ENCODE results near the gene THADA. TPM values are rescaled to one million over a fixed set of nuclear protein-coding genes. Genes with fewer than 3 reads are reported as not detected.

Gene THADA
- total and polyA plus RNA-seq, 9 donors: 14.4 to 24.3 (median 18.1) TPM

- no peak for DNase-seq
- Histone ChIP-seq H3K4me3 (ENCODE audit: low read length) (no peak overlapping the region), H3K27me3 (ENCODE audit: control insufficient read depth, insufficient read depth, low read length) (no peaks in the 10 kb centered on the region), H3K9me3 (replicated peaks; ENCODE audit: control insufficient read depth, low read depth, low read length) (no peaks in the 10 kb centered on the region), H3K36me3 (ENCODE audit: control insufficient read depth, insufficient read depth, low read length) (no peaks in the 10 kb centered on the region), H3K27ac (ENCODE audit: low read length) (no peak overlapping the region), H3K4me1 (ENCODE audit: control insufficient read depth, insufficient read depth, low read length) (no peaks in the 10 kb centered on the region)
- WGBS (ENCODE audit: insufficient coverage): no CpG with 5 or more reads among the region's 3 CpGs
Measured at GRCh38 chr2:43367012-43367782, 228.6 kb downstream of the THADA start.

- no peak overlapping the region for H3K4me3 ChIP-seq (ENCODE audit: low read length)
- no peaks in the 10 kb centered on the region for H3K9me3 ChIP-seq (replicated peaks; ENCODE audit: control insufficient read depth, low read depth, low read length)
- no peaks in the 10 kb centered on the region for H3K36me3 ChIP-seq (ENCODE audit: control insufficient read depth, insufficient read depth, low read length)
- no peak for DNase-seq
- no peaks in the 10 kb centered on the region for H3K27me3 ChIP-seq (ENCODE audit: control insufficient read depth, insufficient read depth, low read length)
- H3K27ac ChIP-seq (ENCODE audit: low read length): no peak overlapping the region
- H3K4me1 ChIP-seq (ENCODE audit: control insufficient read depth, insufficient read depth, low read length): peaks cover 16% of the 10 kb centered on the region
- no CpG with 5 or more reads among the region's 4 CpGs for WGBS (ENCODE audit: insufficient coverage)
Measured at GRCh38 chr2:43363120-43363519, 232.7 kb downstream of the THADA start.

- Histone ChIP-seq H3K9me3 (replicated peaks; ENCODE audit: control insufficient read depth, low read depth, low read length) (no peaks in the 10 kb centered on the region), H3K27me3 (ENCODE audit: control insufficient read depth, insufficient read depth, low read length) (no peaks in the 10 kb centered on the region), H3K27ac (ENCODE audit: low read length) (no peak overlapping the region), H3K4me1 (ENCODE audit: control insufficient read depth, insufficient read depth, low read length) (peaks cover 16% of the 10 kb centered on the region), H3K4me3 (ENCODE audit: low read length) (no peak overlapping the region), H3K36me3 (ENCODE audit: control insufficient read depth, insufficient read depth, low read length) (no peaks in the 10 kb centered on the region)
- no CpG with 5 or more reads among the region's 2 CpGs for WGBS (ENCODE audit: insufficient coverage)
- no peak for DNase-seq
Measured at GRCh38 chr2:43361286-43361685, 234.6 kb downstream of the THADA start.

- no peak for DNase-seq
- 80% methylated on average over 1 of the region's 3 CpGs for WGBS (ENCODE audit: insufficient coverage)
Measured at GRCh38 chr2:43360137-43360536, 235.7 kb downstream of the THADA start.

GRCh38 chr2:43358410-43359201 lies 237.2 kb downstream of the THADA start:
- peak; percentile 87 for DNase-seq
- no peaks in the 10 kb centered on the region for H3K36me3 ChIP-seq (ENCODE audit: control insufficient read depth, insufficient read depth, low read length)
- H3K27ac ChIP-seq (ENCODE audit: low read length): peak overlapping the region; percentile 65
- 43% methylated on average over 1 of the region's 2 CpGs for WGBS (ENCODE audit: insufficient coverage)
- H3K4me1 ChIP-seq (ENCODE audit: control insufficient read depth, insufficient read depth, low read length): peaks cover 16% of the 10 kb centered on the region
- no peaks in the 10 kb centered on the region for H3K9me3 ChIP-seq (replicated peaks; ENCODE audit: control insufficient read depth, low read depth, low read length)
- no peaks in the 10 kb centered on the region for H3K27me3 ChIP-seq (ENCODE audit: control insufficient read depth, insufficient read depth, low read length)
- no peak overlapping the region for H3K4me3 ChIP-seq (ENCODE audit: low read length)

More at GRCh38 chr2:43360137-43360536, 235.7 kb downstream of the THADA start:
- Histone ChIP-seq H3K27me3 (ENCODE audit: control insufficient read depth, insufficient read depth, low read length) (no peaks in the 10 kb centered on the region), H3K4me3 (ENCODE audit: low read length) (no peak overlapping the region), H3K36me3 (ENCODE audit: control insufficient read depth, insufficient read depth, low read length) (no peaks in the 10 kb centered on the region), H3K4me1 (ENCODE audit: control insufficient read depth, insufficient read depth, low read length) (peaks cover 16% of the 10 kb centered on the region), H3K9me3 (replicated peaks; ENCODE audit: control insufficient read depth, low read depth, low read length) (no peaks in the 10 kb centered on the region), H3K27ac (ENCODE audit: low read length) (no peak overlapping the region)

- Histone ChIP-seq H3K36me3 (ENCODE audit: control insufficient read depth, insufficient read depth, low read length) (no peaks in the 10 kb centered on the region), H3K9me3 (replicated peaks; ENCODE audit: control insufficient read depth, low read depth, low read length) (no peaks in the 10 kb centered on the region), H3K4me3 (ENCODE audit: low read length) (no peak overlapping the region), H3K27me3 (ENCODE audit: control insufficient read depth, insufficient read depth, low read length) (no peaks in the 10 kb centered on the region), H3K4me1 (ENCODE audit: control insufficient read depth, insufficient read depth, low read length) (peaks cover 16% of the 10 kb centered on the region), H3K27ac (ENCODE audit: low read length) (no peak overlapping the region)
- no peak for DNase-seq
Measured at GRCh38 chr2:43356774-43357173, 239.1 kb downstream of the THADA start.

- no peaks in the 10 kb centered on the region for H3K27me3 ChIP-seq (ENCODE audit: control insufficient read depth, insufficient read depth, low read length)
- no CpG with 5 or more reads among the region's 3 CpGs for WGBS (ENCODE audit: insufficient coverage)
- no peak overlapping the region for H3K4me3 ChIP-seq (ENCODE audit: low read length)
- H3K36me3 ChIP-seq (ENCODE audit: control insufficient read depth, insufficient read depth, low read length): no peaks in the 10 kb centered on the region
- no peak overlapping the region for H3K27ac ChIP-seq (ENCODE audit: low read length)
- no peaks in the 10 kb centered on the region for H3K9me3 ChIP-seq (replicated peaks; ENCODE audit: control insufficient read depth, low read depth, low read length)
- DNase-seq: no peak
- peaks cover 25% of the 10 kb centered on the region for H3K4me1 ChIP-seq (ENCODE audit: control insufficient read depth, insufficient read depth, low read length)
Measured at GRCh38 chr2:43355399-43355798, 240.4 kb downstream of the THADA start.

- H3K36me3 ChIP-seq (ENCODE audit: control insufficient read depth, insufficient read depth, low read length): no peaks in the 10 kb centered on the region
- no peaks in the 10 kb centered on the region for H3K27me3 ChIP-seq (ENCODE audit: control insufficient read depth, insufficient read depth, low read length)
- no peaks in the 10 kb centered on the region for H3K9me3 ChIP-seq (replicated peaks; ENCODE audit: control insufficient read depth, low read depth, low read length)
- no peak for DNase-seq
- peaks cover 53% of the 10 kb centered on the region for H3K4me1 ChIP-seq (ENCODE audit: control insufficient read depth, insufficient read depth, low read length)
- peak overlapping the region; percentile 87 for H3K27ac ChIP-seq (ENCODE audit: low read length)
- no peak overlapping the region for H3K4me3 ChIP-seq (ENCODE audit: low read length)
- WGBS (ENCODE audit: insufficient coverage): no CpG with 5 or more reads among the region's 3 CpGs
Measured at GRCh38 chr2:43349904-43350303, 245.9 kb downstream of the THADA start.

- no peak overlapping the region for H3K4me3 ChIP-seq (ENCODE audit: low read length)
- H3K9me3 ChIP-seq (replicated peaks; ENCODE audit: control insufficient read depth, low read depth, low read length): no peaks in the 10 kb centered on the region
- DNase-seq: peak; percentile 85
- peak overlapping the region; percentile 87 for H3K27ac ChIP-seq (ENCODE audit: low read length)
- no CpG with 5 or more reads among the region's 1 CpG for WGBS (ENCODE audit: insufficient coverage)
- peaks cover 60% of the 10 kb centered on the region for H3K4me1 ChIP-seq (ENCODE audit: control insufficient read depth, insufficient read depth, low read length)
- no peaks in the 10 kb centered on the region for H3K36me3 ChIP-seq (ENCODE audit: control insufficient read depth, insufficient read depth, low read length)
- no peaks in the 10 kb centered on the region for H3K27me3 ChIP-seq (ENCODE audit: control insufficient read depth, insufficient read depth, low read length)
Measured at GRCh38 chr2:43348908-43349661, 246.8 kb downstream of the THADA start.

GRCh38 chr2:43347746-43348145 lies 248.1 kb downstream of the THADA start:
- peaks cover 71% of the 10 kb centered on the region for H3K4me1 ChIP-seq (ENCODE audit: control insufficient read depth, insufficient read depth, low read length)
- H3K9me3 ChIP-seq (replicated peaks; ENCODE audit: control insufficient read depth, low read depth, low read length): no peaks in the 10 kb centered on the region
- no peak overlapping the region for H3K4me3 ChIP-seq (ENCODE audit: low read length)
- no peaks in the 10 kb centered on the region for H3K36me3 ChIP-seq (ENCODE audit: control insufficient read depth, insufficient read depth, low read length)
- H3K27me3 ChIP-seq (ENCODE audit: control insufficient read depth, insufficient read depth, low read length): no peaks in the 10 kb centered on the region
- no peak for DNase-seq
- H3K27ac ChIP-seq (ENCODE audit: low read length): no peak overlapping the region
- 61% methylated on average over 3 of the region's 4 CpGs for whole genome bisulfite sequencing (ENCODE audit: insufficient coverage)

Measured in muscle of leg (tissue), 11 donors.